Activated CD4-positive, alpha-beta T cell treated with anti-CD3 and anti-CD28 coated beads, Interleukin-2, amount 10 ng/mL, durations not matched to agents 24 days and 14 days (primary cell): ENCODE data around the gene FAM151A. TPM values are rescaled to one million over a fixed set of nuclear protein-coding genes. Genes with fewer than 3 reads are reported as not detected.
A peak's percentile ranks its signal among the peaks of the same experiment; 100 is the strongest.

ENCODE experiments used
- DNase-seq: peaks from one replicate; pipeline ENCODE4 v3.0.0; 2022
- H3K27ac Mint-ChIP-seq: one replicate; pipeline ENCODE4 v1.8.0; 2022; ENCODE audit warnings: mild to moderate bottlenecking, mixed read lengths
- H3K27me3 Mint-ChIP-seq: one replicate; pipeline ENCODE4 v1.8.0; 2022; ENCODE audit warnings: mixed read lengths
- H3K36me3 Mint-ChIP-seq: one replicate; pipeline ENCODE4 v1.8.0; 2022; ENCODE audit warnings: low read depth, mild to moderate bottlenecking, mixed read lengths
- H3K4me1 Mint-ChIP-seq: one replicate; pipeline ENCODE4 v1.8.0; 2021; ENCODE audit warnings: mixed read lengths
- H3K4me3 Mint-ChIP-seq: one replicate; pipeline ENCODE4 v1.8.0; 2022; ENCODE audit warnings: mild to moderate bottlenecking, moderate library complexity, mixed read lengths
- H3K9me3 Mint-ChIP-seq: one replicate; pipeline ENCODE4 v1.8.0; 2021; ENCODE audit warnings: mixed read lengths
- intact Hi-C: fragments of 100-400 bp; cut with micrococcal nuclease; formaldehyde crosslinking; loops from one replicate; pipeline ENCODE4 v1.15.1; 2023
- total RNA-seq: library from RNA; stranded (reverse); gene quantifications from 2 replicates; pipeline ENCODE4 v1.2.3, GENCODE V29; 2022

Gene FAM151A
- not detected in 2 replicates for total RNA-seq

DNA sequence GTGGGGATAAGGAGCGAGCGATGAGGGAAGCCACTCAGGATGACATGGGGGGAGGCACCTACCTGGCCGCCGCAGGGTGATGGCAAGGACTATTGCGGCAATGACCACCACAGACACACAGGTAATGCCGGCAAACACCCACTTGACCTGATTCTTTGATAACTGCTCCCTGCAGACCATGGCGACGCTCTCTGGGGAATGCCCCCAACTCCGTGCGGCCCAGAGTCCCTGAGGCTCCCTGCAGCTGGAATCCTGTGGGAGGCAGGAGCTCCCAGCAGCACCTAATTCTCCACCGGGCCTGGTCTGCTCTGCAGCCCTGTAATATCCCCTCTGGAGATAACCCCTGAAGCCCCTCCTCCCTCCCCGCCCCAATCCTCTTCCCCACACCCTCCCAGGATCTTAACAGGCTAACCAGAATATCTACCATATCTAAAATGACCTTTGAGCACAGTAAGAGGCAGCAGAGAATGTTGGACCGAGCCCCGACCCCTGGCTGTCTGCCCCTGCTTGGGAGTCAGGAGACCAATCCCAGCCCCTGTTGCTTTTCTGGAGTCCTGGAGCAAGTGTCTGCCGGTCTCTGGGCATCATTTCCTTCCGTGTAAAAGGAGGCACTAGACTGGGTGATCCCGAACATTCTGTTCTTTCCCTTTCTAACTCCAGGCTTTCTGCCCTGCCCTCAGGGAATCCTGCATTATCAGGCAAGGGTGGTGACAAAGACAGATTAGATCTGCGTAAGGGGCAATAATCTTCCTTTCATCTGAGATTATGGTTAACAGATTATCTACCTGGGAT is at the start of gene FAM151A:
Gene FAM151A (minus strand): TSS at position 310 of the 792 bp plus-strand sequence. CDS start 130 bp downstream, at position 180.
- Mint-ChIP-seq H3K4me3 (no peak within 1 kb of the TSS), H3K9me3 (no peaks in the 10 kb centered on the region), H3K36me3 (no peaks in the 10 kb centered on the region), H3K27me3 (no peaks in the 10 kb centered on the region), H3K4me1 (no peaks in the 10 kb centered on the region), H3K27ac (no peak within 1 kb of the TSS)
- intact Hi-C loops = no loop called here
- DNase-seq = no peak

DNA sequence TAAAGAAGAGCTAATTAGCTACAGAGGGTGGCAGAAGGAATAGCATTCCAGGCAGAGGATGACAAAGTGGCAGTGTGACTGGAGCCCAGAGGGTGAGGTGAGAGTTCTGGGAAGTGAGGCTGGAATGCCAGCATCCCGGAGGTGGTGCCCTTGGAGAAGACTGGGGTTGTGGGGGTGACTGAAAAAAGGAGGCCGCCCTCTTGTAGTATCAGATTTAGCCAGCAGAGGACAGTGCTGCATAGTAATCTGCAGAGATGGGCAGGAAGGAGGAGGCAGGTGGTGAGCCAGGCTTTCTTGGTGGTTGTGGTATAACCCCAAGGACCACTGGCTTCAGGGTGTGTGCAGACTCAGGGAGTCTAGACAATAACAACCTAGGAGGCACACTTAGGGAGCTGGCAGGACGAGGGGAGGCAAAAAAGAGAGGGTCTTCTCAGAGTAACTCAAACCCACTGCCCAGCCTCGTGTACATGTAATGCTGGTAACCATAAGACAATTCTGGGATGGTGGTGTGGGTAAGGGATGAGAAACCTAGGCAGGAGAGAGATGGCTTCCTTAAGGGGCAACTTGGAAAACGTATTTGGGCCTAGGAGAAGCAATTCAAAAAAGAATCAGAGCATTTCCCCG is 48.8 kb upstream of the FAM151A start:
- intact Hi-C loops = loop anchor here (1.0 kb wide), 1 partner anchor 138 kb away; no protein-coding TSS in a partner anchor
- peaks cover 6% of the 10 kb centered on the region for H3K4me1 Mint-ChIP-seq
- H3K4me3 Mint-ChIP-seq = no peak overlapping the region
- H3K27ac Mint-ChIP-seq = no peak overlapping the region
- peaks cover 3% of the 10 kb centered on the region for H3K27me3 Mint-ChIP-seq
- peak; percentile 92 for DNase-seq
- H3K36me3 Mint-ChIP-seq = no peaks in the 10 kb centered on the region
- no peaks in the 10 kb centered on the region for H3K9me3 Mint-ChIP-seq

GRCh38 chr1:54668567-54668966 is 45.2 kb upstream of the FAM151A start:
- Mint-ChIP-seq H3K36me3 (no peaks in the 10 kb centered on the region), H3K4me1 (peaks cover 6% of the 10 kb centered on the region), H3K27me3 (peaks cover 3% of the 10 kb centered on the region), H3K27ac (no peak overlapping the region), H3K9me3 (no peaks in the 10 kb centered on the region), H3K4me3 (no peak overlapping the region)
- intact Hi-C loops = no loop called here
- no peak for DNase-seq

DNA sequence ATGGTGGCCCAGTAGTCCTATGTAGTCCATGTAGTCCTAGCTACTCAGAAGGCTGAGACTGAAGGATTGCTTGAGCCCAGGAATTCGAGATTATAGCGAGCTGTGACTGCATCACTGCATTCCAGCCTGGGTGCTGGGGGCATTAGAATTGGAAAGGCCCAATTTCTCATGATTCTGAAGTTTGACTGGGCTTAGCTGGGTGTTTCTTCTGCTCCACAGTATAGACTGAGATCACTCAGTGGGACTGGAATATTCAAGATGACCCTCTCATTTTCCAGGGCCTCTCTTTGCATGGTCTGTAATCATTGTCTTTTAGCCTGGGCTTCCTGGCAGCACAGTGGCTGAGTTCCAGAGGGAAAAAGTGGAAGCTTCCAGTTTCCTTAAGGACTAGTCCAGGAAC is 44.5 kb upstream of the FAM151A start:
- Mint-ChIP-seq H3K27ac (no peak overlapping the region), H3K27me3 (no peaks in the 10 kb centered on the region), H3K4me3 (no peak overlapping the region), H3K36me3 (no peaks in the 10 kb centered on the region), H3K4me1 (peaks cover 6% of the 10 kb centered on the region), H3K9me3 (no peaks in the 10 kb centered on the region)
- no peak for DNase-seq
- intact Hi-C loops = no loop called here

GRCh38 chr1:54666333-54666732 is 43.0 kb upstream of the FAM151A start:
- no peaks in the 10 kb centered on the region for H3K36me3 Mint-ChIP-seq
- H3K4me3 Mint-ChIP-seq = no peak overlapping the region
- no peak overlapping the region for H3K27ac Mint-ChIP-seq
- no peaks in the 10 kb centered on the region for H3K27me3 Mint-ChIP-seq
- intact Hi-C loops = no loop called here
- no peak for DNase-seq
- no peaks in the 10 kb centered on the region for H3K9me3 Mint-ChIP-seq
- no peaks in the 10 kb centered on the region for H3K4me1 Mint-ChIP-seq

DNA sequence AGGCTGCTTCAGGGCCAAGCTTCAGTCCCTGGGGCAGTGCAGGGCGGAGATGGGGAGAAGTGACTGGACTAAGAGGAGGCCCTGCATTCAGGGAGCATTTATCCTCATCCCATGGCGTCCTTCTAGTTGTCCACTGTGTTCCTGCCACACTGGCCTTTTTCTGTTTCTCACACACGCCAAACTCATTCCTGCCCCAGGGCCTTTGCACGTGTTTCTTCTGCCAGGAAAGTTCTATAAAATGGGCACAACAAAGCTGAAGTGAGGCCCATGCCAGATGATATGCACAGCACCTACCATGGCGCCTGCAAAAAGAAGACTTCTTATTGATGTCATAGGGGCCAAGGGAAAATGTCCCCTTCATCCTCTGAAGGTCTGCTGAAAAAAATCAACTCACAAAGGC is 42.5 kb upstream of the FAM151A start:
- H3K9me3 Mint-ChIP-seq = no peaks in the 10 kb centered on the region
- no peak overlapping the region for H3K27ac Mint-ChIP-seq
- no peak for DNase-seq
- intact Hi-C loops = no loop called here
- no peaks in the 10 kb centered on the region for H3K4me1 Mint-ChIP-seq
- no peaks in the 10 kb centered on the region for H3K36me3 Mint-ChIP-seq
- no peak overlapping the region for H3K4me3 Mint-ChIP-seq
- no peaks in the 10 kb centered on the region for H3K27me3 Mint-ChIP-seq

- Mint-ChIP-seq H3K27me3 (no peaks in the 10 kb centered on the region), H3K36me3 (no peaks in the 10 kb centered on the region), H3K27ac (no peak overlapping the region), H3K9me3 (peaks cover 4% of the 10 kb centered on the region), H3K4me3 (no peak overlapping the region), H3K4me1 (no peaks in the 10 kb centered on the region)
- no peak for DNase-seq
- intact Hi-C loops = no loop called here
These were observed 41.0 kb upstream of the FAM151A start for GRCh38 chr1:54664364-54664763.

GRCh38 chr1:54663725-54664124 is 40.4 kb upstream of the FAM151A start:
- no peaks in the 10 kb centered on the region for H3K36me3 Mint-ChIP-seq
- no peaks in the 10 kb centered on the region for H3K27me3 Mint-ChIP-seq
- H3K4me3 Mint-ChIP-seq = no peak overlapping the region
- H3K4me1 Mint-ChIP-seq = no peaks in the 10 kb centered on the region
- no peak overlapping the region for H3K27ac Mint-ChIP-seq
- DNase-seq = no peak
- intact Hi-C loops = no loop called here
- H3K9me3 Mint-ChIP-seq = peaks cover 5% of the 10 kb centered on the region

DNA sequence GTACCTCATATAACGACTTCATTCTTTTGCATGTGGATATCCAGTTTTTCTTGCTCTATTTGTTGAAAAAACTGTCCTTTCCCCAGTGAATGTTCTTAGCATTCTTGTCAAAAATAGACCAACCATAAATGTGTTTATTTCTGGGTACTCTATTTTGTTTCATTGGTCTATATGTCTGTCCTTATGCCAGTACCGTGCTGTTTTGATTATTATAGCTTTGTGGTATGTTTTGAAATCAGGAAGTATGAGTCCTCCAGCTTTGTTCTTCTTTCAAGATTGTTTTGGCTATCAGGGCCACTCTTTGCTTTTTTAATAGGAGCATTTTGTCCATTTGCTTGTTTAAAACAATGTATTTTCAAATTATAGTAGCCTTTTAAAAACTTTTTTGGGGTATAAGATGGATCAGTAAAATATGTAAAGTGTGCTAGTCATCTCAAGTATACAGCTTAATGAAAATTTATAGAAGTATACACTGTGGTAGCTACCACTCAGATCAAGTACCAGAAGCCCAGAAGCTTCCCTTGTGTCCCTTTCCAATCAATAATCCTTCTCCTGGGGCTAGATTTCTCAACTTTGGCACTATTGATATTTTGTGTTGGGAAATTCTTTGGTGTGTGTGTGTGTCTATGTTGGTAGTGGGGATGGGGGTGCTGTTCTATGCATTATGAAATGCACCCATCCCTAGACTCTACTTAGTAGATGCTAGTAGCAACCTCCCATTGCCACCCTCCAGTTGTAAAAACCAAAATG is 35.0 kb upstream of the FAM151A start:
- Mint-ChIP-seq H3K36me3 (no peaks in the 10 kb centered on the region), H3K4me3 (no peak overlapping the region), H3K9me3 (peaks cover 13% of the 10 kb centered on the region), H3K4me1 (no peaks in the 10 kb centered on the region), H3K27ac (no peak overlapping the region), H3K27me3 (no peaks in the 10 kb centered on the region)
- intact Hi-C loops = no loop called here
- DNase-seq = no peak

DNA sequence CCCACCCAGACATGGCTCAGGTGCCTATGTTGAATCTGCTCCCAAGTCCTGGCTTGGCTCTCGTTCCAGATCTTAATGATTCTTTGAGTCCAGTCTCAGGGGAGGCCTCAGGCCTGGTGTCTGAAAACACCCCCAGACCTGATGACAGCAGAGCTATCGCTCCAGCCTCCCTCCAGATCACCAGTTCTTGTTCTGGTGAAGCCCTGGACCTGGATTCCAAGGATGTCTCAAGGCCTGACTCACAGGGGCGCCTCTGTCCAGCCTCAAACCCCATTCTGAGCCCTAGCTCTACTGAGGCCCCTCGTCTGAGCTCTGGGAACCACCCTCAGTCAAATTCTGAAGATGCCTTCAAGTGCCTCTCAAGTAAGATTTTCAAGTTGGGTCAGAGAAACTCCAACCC is 29.7 kb upstream of the FAM151A start:
- Mint-ChIP-seq H3K9me3 (peaks cover 2% of the 10 kb centered on the region), H3K27ac (no peak overlapping the region), H3K4me3 (no peak overlapping the region), H3K27me3 (peaks cover 15% of the 10 kb centered on the region), H3K4me1 (no peaks in the 10 kb centered on the region), H3K36me3 (no peaks in the 10 kb centered on the region)
- intact Hi-C loops = no loop called here
- DNase-seq = no peak

GRCh38 chr1:54652168-54652567 is 28.8 kb upstream of the FAM151A start:
- Mint-ChIP-seq H3K27ac (no peak overlapping the region), H3K4me3 (no peak overlapping the region), H3K27me3 (peaks cover 15% of the 10 kb centered on the region), H3K9me3 (no peaks in the 10 kb centered on the region), H3K4me1 (no peaks in the 10 kb centered on the region), H3K36me3 (no peaks in the 10 kb centered on the region)
- DNase-seq = no peak
- intact Hi-C loops = no loop called here

DNA sequence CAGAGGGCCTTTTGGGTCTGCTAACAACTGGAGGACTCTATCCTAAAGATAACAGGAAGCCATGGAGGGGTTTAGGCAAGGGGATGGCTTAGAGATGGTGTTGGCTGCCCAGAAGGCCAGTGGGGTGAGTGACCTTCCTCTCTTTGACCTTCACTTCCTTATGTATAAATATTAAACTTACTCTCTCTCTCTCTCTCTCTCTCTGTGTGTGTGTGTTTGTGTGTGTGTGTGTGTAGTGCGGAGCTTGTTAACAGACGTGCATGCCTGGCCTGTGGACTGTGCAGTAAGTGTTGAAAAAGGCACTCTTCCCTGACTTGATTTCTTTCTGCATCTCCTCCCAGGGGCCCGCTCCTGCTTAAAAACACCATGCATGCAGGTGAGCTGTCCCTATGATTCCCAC is 28.3 kb upstream of the FAM151A start:
- no peak for DNase-seq
- H3K36me3 Mint-ChIP-seq = no peaks in the 10 kb centered on the region
- peaks cover 15% of the 10 kb centered on the region for H3K27me3 Mint-ChIP-seq
- intact Hi-C loops = no loop called here
- H3K9me3 Mint-ChIP-seq = no peaks in the 10 kb centered on the region
- no peak overlapping the region for H3K4me3 Mint-ChIP-seq
- no peaks in the 10 kb centered on the region for H3K4me1 Mint-ChIP-seq
- no peak overlapping the region for H3K27ac Mint-ChIP-seq

DNA sequence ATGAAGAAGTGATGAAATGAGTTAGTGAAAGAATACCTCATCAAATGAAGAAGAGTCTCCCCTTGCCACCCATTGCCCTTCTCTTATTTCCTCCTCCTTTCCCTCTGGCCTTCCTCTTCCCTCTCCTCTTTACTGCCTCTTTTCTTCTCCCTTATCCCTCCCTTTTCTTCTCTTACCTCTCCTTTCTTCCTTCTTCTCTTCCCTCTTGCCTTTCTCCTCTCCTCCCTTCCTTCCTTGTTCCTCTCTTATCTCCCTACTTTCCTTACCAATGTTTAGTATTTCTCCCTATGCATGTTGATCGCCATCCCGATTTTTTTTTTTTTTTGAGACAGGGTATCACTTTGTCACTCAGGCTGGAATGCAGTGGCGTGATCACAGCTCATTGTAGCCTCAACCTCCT is 27.1 kb upstream of the FAM151A start:
- no peak for DNase-seq
- no peaks in the 10 kb centered on the region for H3K9me3 Mint-ChIP-seq
- no peak overlapping the region for H3K4me3 Mint-ChIP-seq
- no peak overlapping the region for H3K27ac Mint-ChIP-seq
- peaks cover 15% of the 10 kb centered on the region for H3K27me3 Mint-ChIP-seq
- no peaks in the 10 kb centered on the region for H3K4me1 Mint-ChIP-seq
- intact Hi-C loops = no loop called here
- H3K36me3 Mint-ChIP-seq = no peaks in the 10 kb centered on the region

- DNase-seq = no peak
These were observed 26.6 kb upstream of the FAM151A start for GRCh38 chr1:54649921-54650320.

More at GRCh38 chr1:54649921-54650320, 26.6 kb upstream of the FAM151A start:
- Mint-ChIP-seq H3K27ac (no peak overlapping the region), H3K27me3 (peaks cover 15% of the 10 kb centered on the region), H3K4me3 (no peak overlapping the region), H3K36me3 (no peaks in the 10 kb centered on the region), H3K4me1 (no peaks in the 10 kb centered on the region), H3K9me3 (no peaks in the 10 kb centered on the region)
- intact Hi-C loops = no loop called here
